IMR-90 (cell line): Measurements from ENCODE around the gene PDGFA. TPM values are rescaled to one million over a fixed set of nuclear protein-coding genes. Genes with fewer than 3 reads are reported as not detected.

Source experiments
- ATAC-seq: fragments of 200-7000 bp; cut with Tn5 transposase; 2 replicates; pipeline ENCODE4 v1.9.1; 2020; ENCODE audit warnings: low read depth, mild to moderate bottlenecking, moderate library complexity
- BruUV-seq: library from RNA; stranded (reverse); fragments of 400-500 nt; replicated peaks from 2 replicates; lab custom pipeline; 2021; lab: Mats Ljungman, UMichigan
- CTCF ChIA-PET: fragments of 300-600 bp; formaldehyde crosslinking; extraction: SDS; loops from one replicate; lab custom pipeline; 2021; ENCODE audit warnings: antibody characterized with exemption; lab: Yijun Ruan, JAX
- POLR2A ChIA-PET: fragments of 300-600 bp; sonication (Branson Sonifier 250); formaldehyde crosslinking; loops from one replicate; lab custom pipeline; 2022; ENCODE audit warnings: antibody characterized with exemption; ENCODE audit not compliant: unreplicated experiment; lab: Charles Lee
- DNase-seq: peaks from one replicate; pipeline ENCODE4 v3.0.0; 2013
- H2AFZ ChIP-seq: replicated peaks from 2 replicates; pipeline ENCODE3; 2013; ENCODE audit warnings: low read length, mild to moderate bottlenecking; ENCODE audit not compliant: poor library complexity
- H2AK5ac ChIP-seq: 2 replicates; pipeline ENCODE4 v1.6.1; 2013; ENCODE audit warnings: low read depth, low read length, inconsistent platforms
- H2AK9ac ChIP-seq: replicated peaks from 2 replicates; pipeline ENCODE3; 2013; ENCODE audit warnings: mild to moderate bottlenecking, low read depth, low read length, moderate library complexity; ENCODE audit not compliant: poor library complexity
- H2BK120ac ChIP-seq: 2 replicates; pipeline ENCODE4 v1.6.1; 2013; ENCODE audit warnings: low read depth, low read length, inconsistent platforms
- H2BK15ac ChIP-seq: 3 replicates; pipeline ENCODE4 v1.6.1; 2013; ENCODE audit warnings: low read depth, low read length, inconsistent platforms
- H2BK20ac ChIP-seq: 2 replicates; pipeline ENCODE4 v1.6.1; 2013; ENCODE audit warnings: low read depth, mild to moderate bottlenecking, inconsistent platforms, low read length, moderate library complexity
- H2BK5ac ChIP-seq: 2 replicates; pipeline ENCODE4 v1.6.1; 2013; ENCODE audit warnings: mild to moderate bottlenecking, low read depth, low read length, inconsistent platforms; ENCODE audit not compliant: poor library complexity, severe bottlenecking
- H3K14ac ChIP-seq: replicated peaks from 2 replicates; pipeline ENCODE4 v1.6.1; 2013; ENCODE audit warnings: low read depth, low read length, inconsistent platforms
- H3K18ac ChIP-seq: 2 replicates; pipeline ENCODE4 v1.6.1; 2013; ENCODE audit warnings: low read depth, low read length, control low read depth
- H3K23ac ChIP-seq: 2 replicates; pipeline ENCODE4 v1.6.1; 2013; ENCODE audit warnings: low read depth, low read length, inconsistent platforms
- H3K27ac ChIP-seq: 2 replicates; pipeline ENCODE4 v1.5.1; 2013; ENCODE audit warnings: mild to moderate bottlenecking, control low read depth, low read length; ENCODE audit not compliant: insufficient read depth
- H3K27me3 ChIP-seq: 2 replicates; pipeline ENCODE4 v1.6.1; 2013; ENCODE audit warnings: low read length; ENCODE audit not compliant: control insufficient read depth, insufficient read depth
- H3K36me3 ChIP-seq: 2 replicates; pipeline ENCODE4 v1.6.1; 2013; ENCODE audit warnings: low read length, mixed read lengths; ENCODE audit not compliant: control insufficient read depth, insufficient read depth
- H3K4ac ChIP-seq: 2 replicates; pipeline ENCODE4 v1.6.1; 2013; ENCODE audit warnings: low read depth, low read length, inconsistent platforms
- H3K4me1 ChIP-seq: 2 replicates; pipeline ENCODE4 v1.6.1; 2013; ENCODE audit warnings: low read length, mixed read lengths; ENCODE audit not compliant: control insufficient read depth, insufficient read depth
- H3K4me2 ChIP-seq: 2 replicates; pipeline ENCODE4 v1.6.1; 2013; ENCODE audit warnings: low read depth, mild to moderate bottlenecking, control low read depth, low read length, moderate library complexity
- H3K4me3 ChIP-seq: 2 replicates; pipeline ENCODE4 v1.5.1; 2013; ENCODE audit warnings: low read depth, mild to moderate bottlenecking, control low read depth, low read length, moderate library complexity; ENCODE audit not compliant: insufficient read depth
- H3K56ac ChIP-seq: 2 replicates; pipeline ENCODE4 v1.6.1; 2013; ENCODE audit warnings: low read length, inconsistent platforms; ENCODE audit not compliant: insufficient read depth; ENCODE audit errors: extremely low read depth
- H3K79me1 ChIP-seq, 2 experiments: 2 replicates each; pipeline ENCODE4 v1.6.1; 2013; ENCODE audit warnings: low read length in 2 of 2, inconsistent platforms in 1 of 2, low read depth in 1 of 2
- H3K9ac ChIP-seq: 2 replicates; pipeline ENCODE4 v1.6.1; 2013; ENCODE audit warnings: low read depth, low read length, control low read depth
- H3K9me1 ChIP-seq: 2 replicates; pipeline ENCODE4 v1.6.1; 2013; ENCODE audit warnings: low read length, inconsistent platforms; ENCODE audit not compliant: insufficient read depth
- H3K9me3 ChIP-seq: 2 replicates; pipeline ENCODE4 v1.6.1; 2013; ENCODE audit warnings: low read length; ENCODE audit not compliant: control insufficient read depth, insufficient read depth
- H4K20me1 ChIP-seq: 2 replicates; pipeline ENCODE4 v1.6.1; 2013; ENCODE audit warnings: low read length, inconsistent platforms; ENCODE audit not compliant: insufficient read depth
- H4K5ac ChIP-seq: 2 replicates; pipeline ENCODE4 v1.6.1; 2013; ENCODE audit warnings: mild to moderate bottlenecking, low read depth, low read length, control low read depth
- H4K8ac ChIP-seq, 2 experiments: 2 replicates each; pipeline ENCODE4 v1.6.1; 2013; ENCODE audit warnings: low read depth in 2 of 2, low read length in 2 of 2, control low read depth in 1 of 2, inconsistent platforms in 1 of 2
- H4K91ac ChIP-seq: 2 replicates; pipeline ENCODE4 v1.6.1; 2013; ENCODE audit warnings: low read depth, low read length, inconsistent platforms; ENCODE audit not compliant: insufficient read depth
- BHLHE40 ChIP-seq: fragments of 150-350 bp; IDR thresholded peaks from 2 replicates; pipeline ENCODE4 v1.6.1; 2016; ENCODE audit warnings: mild to moderate bottlenecking, low read depth, low read length
- CEBPB ChIP-seq: IDR thresholded peaks from 2 replicates; pipeline ENCODE4 v1.6.1; 2012; ENCODE audit warnings: low read depth, low read length, improper control_type of control experiment
- CHD1 ChIP-seq: IDR thresholded peaks from 2 replicates; pipeline ENCODE4 v1.6.1; 2012; ENCODE audit warnings: low read depth, low read length, improper control_type of control experiment
- CTCF ChIP-seq: conservative IDR thresholded peaks from 2 replicates; pipeline ENCODE4 v1.5.1; 2012; ENCODE audit warnings: mild to moderate bottlenecking, low read depth, low read length, improper control_type of control experiment
- FOS ChIP-seq: fragments of 150-350 bp; IDR thresholded peaks from 2 replicates; pipeline ENCODE4 v1.6.1; 2016; ENCODE audit warnings: low read depth, low read length
- MAFK ChIP-seq: IDR thresholded peaks from 2 replicates; pipeline ENCODE4 v1.6.1; 2012; ENCODE audit warnings: low read depth, low read length, improper control_type of control experiment
- MAZ ChIP-seq: IDR thresholded peaks from 2 replicates; pipeline ENCODE4 v1.6.1; 2012; ENCODE audit warnings: low read depth, mild to moderate bottlenecking, low read length, improper control_type of control experiment, moderate library complexity, borderline replicate concordance
- MXI1 ChIP-seq: IDR thresholded peaks from 2 replicates; pipeline ENCODE4 v1.6.1; 2012; ENCODE audit warnings: low read depth, mild to moderate bottlenecking, low read length, moderate library complexity, borderline replicate concordance
- NFE2L2 ChIP-seq: fragments of 150-350 bp; IDR thresholded peaks from 2 replicates; pipeline ENCODE4 v1.6.1; 2016; ENCODE audit warnings: low read depth, mild to moderate bottlenecking, low read length
- POLR2A ChIP-seq: IDR thresholded peaks from 2 replicates; pipeline ENCODE4 v1.6.1; 2012; ENCODE audit warnings: mild to moderate bottlenecking, low read depth, low read length
- RAD21 ChIP-seq: IDR thresholded peaks from 2 replicates; pipeline ENCODE4 v1.6.1; 2012; ENCODE audit warnings: low read length, improper control_type of control experiment
- RCOR1 ChIP-seq: IDR thresholded peaks from 2 replicates; pipeline ENCODE4 v1.6.1; 2012; ENCODE audit warnings: mild to moderate bottlenecking, low read length, improper control_type of control experiment; ENCODE audit not compliant: insufficient replicate concordance
- RFX5 ChIP-seq: IDR thresholded peaks from 2 replicates; pipeline ENCODE4 v1.8.0; 2012; ENCODE audit warnings: low read depth, mild to moderate bottlenecking, low read length, moderate library complexity
- SMC3 ChIP-seq: fragments of 150-350 bp; IDR thresholded peaks from 2 replicates; pipeline ENCODE4 v1.6.1; 2016; ENCODE audit warnings: low read depth, mild to moderate bottlenecking, antibody characterized with exemption, low read length, moderate library complexity
- USF2 ChIP-seq: fragments of 150-350 bp; IDR thresholded peaks from 2 replicates; pipeline ENCODE4 v1.6.1; 2017; ENCODE audit warnings: mild to moderate bottlenecking, antibody characterized with exemption, low read length, low read depth
- WGBS, 2 experiments: methylation state at CpG; one replicate each; pipeline versions ENCODE4 v1.1.5 to v1.1.7; 2013; ENCODE audit warnings: missing lambda C conversion rate in 2 of 2; ENCODE audit not compliant: insufficient read length in 1 of 2; ENCODE audit errors: extremely low coverage in 2 of 2; 5-methylcytosine and 5-hydroxymethylcytosine counted together
- dilution Hi-C: fragments of 300-500 bp; cut with HindIII; formaldehyde crosslinking; loops from one replicate; pipeline ENCODE4 v1.14.3; 2018; ENCODE audit warnings: low sequenced_read_pairs; ENCODE audit not compliant: unreplicated experiment
- in situ Hi-C: fragments of 300-500 bp; cut with MboI; formaldehyde crosslinking; loops from 3 replicates; pipeline ENCODE4 v1.14.3; 2019; ENCODE audit warnings: low sequenced_read_pairs, inconsistent platforms, mixed read lengths
- intact Hi-C: fragments of 100-400 bp; cut with micrococcal nuclease; formaldehyde crosslinking; loops from 2 replicates; pipeline ENCODE4 v1.10.0; 2022
- polyA plus RNA-seq, 3 experiments: library from polyadenylated mRNA; depleted of rRNA; stranded (reverse); fragments of >200 nt; gene quantifications; 2 replicates each; pipeline ENCODE4 v1.2.3, GENCODE V29; 2012; ENCODE audit warnings: low replicate concordance in 1 of 3
- total RNA-seq: library from RNA; depleted of rRNA; stranded (reverse); fragments of >200 nt; gene quantifications from 2 replicates; pipeline ENCODE4 v1.2.3, GENCODE V29; 2012
- TF ChIP-seq, protein P1 (sequence below): fragments of 150-350 bp; IDR thresholded peaks from 2 replicates; pipeline ENCODE4 v1.6.1; 2016; ENCODE audit warnings: low read depth, mild to moderate bottlenecking, low read length, moderate library complexity, borderline replicate concordance

The PDGFA gene
- total and polyA plus RNA-seq, 2 of the 4 experiments (the other 2 are of a cell fraction): 3.3 to 3.8 TPM

DNA sequence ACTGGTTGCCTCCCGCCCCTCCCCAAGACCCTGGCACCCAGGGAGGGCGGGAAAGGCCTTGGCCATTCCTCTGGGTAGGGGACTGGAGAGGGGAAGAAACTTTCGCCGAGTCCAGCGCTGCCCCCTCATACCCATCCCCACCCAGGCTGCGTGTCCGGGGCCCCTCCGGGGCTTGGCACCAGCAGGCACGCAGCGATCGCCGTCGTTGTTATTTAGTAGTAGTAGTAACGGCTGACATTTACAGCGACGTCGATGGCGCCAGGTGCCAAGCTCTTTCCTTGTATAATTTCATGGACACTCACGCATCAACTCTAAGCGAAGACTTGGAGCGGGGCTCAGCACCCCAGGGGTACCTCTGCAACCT lies 3.3 kb upstream of the PDGFA start:
- 40% methylated on average over 1 of the region's 21 CpGs; no CpG with 5 or more reads in 1 of the 2 experiments for WGBS, 2 experiments
- H3K9ac ChIP-seq: no peak overlapping the region
- no TSS peak for BruUV-seq

More for the DNA sequence above, 3.3 kb upstream of the PDGFA start:
- ATAC-seq (no peak), DNase-seq (no peak)
- H4K91ac ChIP-seq: no peak overlapping the region
- no peak overlapping the region for H2AFZ ChIP-seq
- dilution Hi-C loops (no loop called here), intact Hi-C loops (no loop called here), in situ Hi-C loops (no loop called here)
- CTCF ChIA-PET: no interaction called here
- peaks cover 0 to 2% of the 10 kb centered on the region in 2 experiments; a peak in 1 of 4 replicates for H3K79me1 ChIP-seq
- no peak overlapping the region for H2BK15ac ChIP-seq
- no peak overlapping the region for H4K8ac ChIP-seq
- H3K4me3 ChIP-seq: no peak overlapping the region
- H2BK120ac ChIP-seq: no peak overlapping the region
- TF ChIP-seq FOS: no peak
- TF ChIP-seq, protein P1, sequence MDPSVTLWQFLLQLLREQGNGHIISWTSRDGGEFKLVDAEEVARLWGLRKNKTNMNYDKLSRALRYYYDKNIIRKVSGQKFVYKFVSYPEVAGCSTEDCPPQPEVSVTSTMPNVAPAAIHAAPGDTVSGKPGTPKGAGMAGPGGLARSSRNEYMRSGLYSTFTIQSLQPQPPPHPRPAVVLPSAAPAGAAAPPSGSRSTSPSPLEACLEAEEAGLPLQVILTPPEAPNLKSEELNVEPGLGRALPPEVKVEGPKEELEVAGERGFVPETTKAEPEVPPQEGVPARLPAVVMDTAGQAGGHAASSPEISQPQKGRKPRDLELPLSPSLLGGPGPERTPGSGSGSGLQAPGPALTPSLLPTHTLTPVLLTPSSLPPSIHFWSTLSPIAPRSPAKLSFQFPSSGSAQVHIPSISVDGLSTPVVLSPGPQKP: no peak
- TF ChIP-seq RFX5: no peak
- TF ChIP-seq CTCF: no peak
- TF ChIP-seq POLR2A: no peak
- TF ChIP-seq NFE2L2: no peak
- no peak for TF ChIP-seq CEBPB
- TF ChIP-seq USF2: no peak
- no peak for TF ChIP-seq RAD21
- no peak for TF ChIP-seq BHLHE40
- no peak for TF ChIP-seq SMC3
- TF ChIP-seq CHD1: no peak
- no peak for TF ChIP-seq MXI1
- TF ChIP-seq RCOR1: no peak
- no peak for TF ChIP-seq MAZ
- no peak for TF ChIP-seq MAFK
- H2BK20ac ChIP-seq: no peak overlapping the region
- no peaks in the 10 kb centered on the region for H3K36me3 ChIP-seq
- 0 out of 2 replicates have a peak, but pooled peaks cover 2% of the 10 kb centered on the region for H3K9me3 ChIP-seq
- POLR2A ChIA-PET: no interaction called here
- 0 out of 2 replicates have a peak, but pooled peaks cover 3% of the 10 kb centered on the region for H3K4me1 ChIP-seq
- H2AK5ac ChIP-seq: no peak overlapping the region
- H3K14ac ChIP-seq: no peak overlapping the region
- no peak overlapping the region for H3K56ac ChIP-seq
- no peak overlapping the region for H3K27ac ChIP-seq
- no peak overlapping the region for H3K4me2 ChIP-seq
- H3K9me1 ChIP-seq: no peaks in the 10 kb centered on the region
- no peak overlapping the region for H2AK9ac ChIP-seq
- no peak overlapping the region for H3K23ac ChIP-seq
- no peaks in the 10 kb centered on the region; the same call in 1 of the 2 replicates for H4K20me1 ChIP-seq
- no peak overlapping the region for H4K5ac ChIP-seq
- peaks cover 40% of the 10 kb centered on the region for H3K27me3 ChIP-seq
- H3K18ac ChIP-seq: no peak overlapping the region
- H2BK5ac ChIP-seq: no peak overlapping the region
- H3K4ac ChIP-seq: no peak overlapping the region
